Naive thymus-derived CD4-positive, alpha-beta T cell (primary cell): ENCODE measurements around the gene TP73. TPM values are rescaled to one million over a fixed set of nuclear protein-coding genes. Genes with fewer than 3 reads are reported as not detected.
A peak's percentile ranks its signal among the peaks of the same experiment; 100 is the strongest.

Experiments
- ATAC-seq: fragments of 150-1000 bp; cut with Tn5 transposase; 2 replicates; pipeline ENCODE4 v1.10.0; 2021; ENCODE audit warnings: mild to moderate bottlenecking, moderate library complexity
- CTCF ChIA-PET: fragments of 350-600 bp; sonication (Branson Sonifier 250); formaldehyde crosslinking; loops from one replicate; lab custom pipeline; 2021; ENCODE audit warnings: antibody characterized with exemption; lab: Charles Lee
- POLR2A ChIA-PET: fragments of 350-600 bp; sonication (Branson Sonifier 250); formaldehyde crosslinking; loops from one replicate; lab custom pipeline; 2021; ENCODE audit warnings: antibody characterized with exemption, inconsistent platforms; lab: Charles Lee
- DNase-seq, 9 donors: peaks; one replicate each; pipeline versions ENCODE4 v3.0.0 to v3.0.0-alpha.2; 2020 to 2022; ENCODE audit warnings: mixed read lengths in 1 of 9
- H3K27ac ChIP-seq: one replicate; pipeline ENCODE4 v1.7.0; 2013; ENCODE audit warnings: mild to moderate bottlenecking, low read depth, low read length, moderate library complexity
- H3K27me3 ChIP-seq, 2 donors: one replicate each; pipeline ENCODE4 v1.7.0; 2013; ENCODE audit warnings: low read length in 2 of 2, mild to moderate bottlenecking in 2 of 2, moderate library complexity in 2 of 2; ENCODE audit not compliant: control insufficient read depth in 2 of 2, insufficient read depth in 2 of 2
- H3K36me3 ChIP-seq, 3 experiments: 1 replicate in 2 of 3; 2 replicates in 1 of 3; pipeline ENCODE4 v1.7.0; 2013; ENCODE audit warnings: low read length in 3 of 3, mild to moderate bottlenecking in 3 of 3, moderate library complexity in 1 of 3; ENCODE audit not compliant: insufficient read depth in 3 of 3, control insufficient read depth in 2 of 3
- H3K4me1 ChIP-seq, 2 donors: one replicate each; pipeline ENCODE4 v1.7.0; 2013; ENCODE audit warnings: low read length in 2 of 2, mild to moderate bottlenecking in 2 of 2, moderate library complexity in 1 of 2; ENCODE audit not compliant: control insufficient read depth in 2 of 2, insufficient read depth in 2 of 2
- H3K4me3 ChIP-seq: 2 replicates; pipeline ENCODE4 v1.7.0; 2013; ENCODE audit warnings: mild to moderate bottlenecking, low read length
- H3K9me3 ChIP-seq, 3 experiments: 1 replicate in 2 of 3; 2 replicates in 1 of 3; pipeline ENCODE4 v1.7.0; 2013; ENCODE audit warnings: low read length in 3 of 3; ENCODE audit not compliant: control insufficient read depth in 2 of 3
- H3K27ac Mint-ChIP-seq, 9 donors: one replicate each; pipeline ENCODE4 v1.8.0; 2020 to 2022; ENCODE audit warnings: mixed read lengths in 9 of 9, mild to moderate bottlenecking in 8 of 9, moderate library complexity in 5 of 9, inconsistent platforms in 2 of 9
- H3K27me3 Mint-ChIP-seq, 5 donors: one replicate each; pipeline ENCODE4 v1.8.0; 2021 to 2022; ENCODE audit warnings: mixed read lengths in 5 of 5, mild to moderate bottlenecking in 1 of 5
- H3K36me3 Mint-ChIP-seq, 5 donors: one replicate each; pipeline ENCODE4 v1.8.0; 2020 to 2022; ENCODE audit warnings: mixed read lengths in 5 of 5, mild to moderate bottlenecking in 3 of 5, inconsistent platforms in 1 of 5
- H3K4me1 Mint-ChIP-seq, 7 donors: one replicate each; pipeline ENCODE4 v1.8.0; 2020 to 2022; ENCODE audit warnings: mixed read lengths in 7 of 7, mild to moderate bottlenecking in 3 of 7, inconsistent platforms in 1 of 7
- H3K4me3 Mint-ChIP-seq, 10 donors: one replicate each; pipeline ENCODE4 v1.8.0; 2020 to 2022; ENCODE audit warnings: mild to moderate bottlenecking in 10 of 10, mixed read lengths in 10 of 10, moderate library complexity in 6 of 10, inconsistent platforms in 2 of 10
- H3K9me3 Mint-ChIP-seq, 11 donors: one replicate each; pipeline ENCODE4 v1.8.0; 2020 to 2022; ENCODE audit warnings: mixed read lengths in 11 of 11, mild to moderate bottlenecking in 4 of 11, inconsistent platforms in 1 of 11, moderate library complexity in 1 of 11
- intact Hi-C, 2 donors: fragments of 100-400 bp; cut with micrococcal nuclease; formaldehyde crosslinking; loops; one replicate each; pipeline ENCODE4 v1.15.1; 2023
- polyA plus RNA-seq, 2 donors: library from polyadenylated mRNA; unstranded; fragments of 300-500 nt; fragmentation: Illumina TruSeq; gene quantifications; one replicate each; pipeline ENCODE4 v1.2.3, GENCODE V29; 2021
- total RNA-seq, 6 experiments: library from RNA in 5 of 6; stranded (reverse) in 5 of 6; gene quantifications; 1 replicate in 5 of 6; 2 replicates in 1 of 6; pipeline ENCODE4 v1.2.3 and lab custom pipeline; 2021 to 2026

The TP73 gene
- total and polyA plus RNA-seq, 7 experiments from 2014 or later: 0.03 to 2.4 (median 0.15) TPM; not detected in 2

DNA sequence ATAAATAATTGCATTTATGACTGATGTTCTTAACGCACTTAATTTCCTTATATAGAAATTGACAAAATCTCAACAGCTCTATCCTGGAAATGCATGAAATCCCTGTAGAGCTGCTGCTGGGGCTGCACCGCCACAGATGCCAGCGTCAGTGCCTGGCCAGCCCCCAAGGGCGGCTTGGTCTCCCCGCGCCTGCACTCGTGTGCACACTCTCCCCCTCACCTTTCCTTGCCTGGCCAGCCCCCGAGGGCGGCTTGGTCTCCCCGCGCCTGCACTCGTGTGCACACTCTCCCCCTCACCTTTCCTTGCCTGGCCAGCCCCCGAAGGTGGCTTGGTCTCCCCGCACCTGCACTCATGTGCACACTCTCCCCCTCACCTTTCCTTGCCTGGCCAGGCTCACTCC, 16.2 kb upstream of the TP73 start:
- ChIA-PET CTCF (interaction anchor here (0.6 to 0.7 kb wide), 2 partner anchors 199 to 1087 kb away, joined by 5 to 6 read pairs; no protein-coding TSS in a partner anchor), POLR2A (no interaction called here)
- Mint-ChIP-seq H3K36me3 (peaks cover 9 to 36% (median 9%) of the 10 kb centered on the region in 5 donors), H3K27ac (no peak overlapping the region), H3K4me1 (peaks cover 0 to 5% (median 0%) of the 10 kb centered on the region in 7 donors), H3K9me3 (no peaks in the 10 kb centered on the region), H3K27me3 (no peaks in the 10 kb centered on the region), H3K4me3 (no peak overlapping the region)
- no peaks in the 10 kb centered on the region for H3K9me3 ChIP-seq
- H3K27me3 ChIP-seq: no peaks in the 10 kb centered on the region
- no peak for DNase-seq
- no peak overlapping the region for H3K4me3 ChIP-seq
- peaks cover 0 to 99% (median 17%) of the 10 kb centered on the region in 3 experiments for H3K36me3 ChIP-seq
- H3K4me1 ChIP-seq: no peaks in the 10 kb centered on the region
- ATAC-seq: no peak
- intact Hi-C loops: no loop called here
- H3K27ac ChIP-seq: no peak overlapping the region

DNA sequence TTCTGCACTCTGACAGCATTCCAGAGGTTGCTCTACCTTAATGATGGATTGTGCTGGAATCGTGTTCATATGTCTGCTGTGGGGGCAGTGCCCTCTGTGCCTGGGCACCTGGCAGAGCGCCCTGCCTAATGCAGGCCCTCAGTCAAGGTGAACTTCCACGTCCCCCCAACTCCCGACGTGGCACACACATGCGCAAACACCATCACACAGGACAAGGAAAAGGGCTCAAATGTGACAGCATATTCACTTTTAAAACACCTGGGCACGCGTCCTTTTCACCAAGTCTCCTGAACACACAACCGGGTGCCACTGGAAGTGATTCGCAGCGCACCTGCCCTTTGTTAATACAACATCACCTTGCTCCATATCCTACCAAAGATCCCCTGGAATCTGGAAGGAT, 15.8 kb upstream of the TP73 start:
- intact Hi-C loops: no loop called here
- Mint-ChIP-seq H3K9me3 (no peaks in the 10 kb centered on the region), H3K36me3 (peaks cover 9 to 36% (median 9%) of the 10 kb centered on the region in 5 donors), H3K27me3 (no peaks in the 10 kb centered on the region), H3K4me1 (peaks cover 0 to 7% (median 0%) of the 10 kb centered on the region in 7 donors), H3K27ac (peak overlapping the region in 1 of 9 donors; percentile 64), H3K4me3 (no peak overlapping the region)
- Histone ChIP-seq H3K9me3 (no peaks in the 10 kb centered on the region), H3K27ac (no peak overlapping the region), H3K4me3 (no peak overlapping the region), H3K27me3 (no peaks in the 10 kb centered on the region), H3K4me1 (no peaks in the 10 kb centered on the region), H3K36me3 (peaks cover 0 to 98% (median 17%) of the 10 kb centered on the region in 3 experiments)
- DNase-seq (no peak), ATAC-seq (no peak)
- ChIA-PET POLR2A (no interaction called here), CTCF (interaction anchor here (0.6 to 1.1 kb wide), 3 partner anchors 18 to 1088 kb away, joined by 3 to 6 read pairs (median 5); no protein-coding TSS in a partner anchor)

DNA sequence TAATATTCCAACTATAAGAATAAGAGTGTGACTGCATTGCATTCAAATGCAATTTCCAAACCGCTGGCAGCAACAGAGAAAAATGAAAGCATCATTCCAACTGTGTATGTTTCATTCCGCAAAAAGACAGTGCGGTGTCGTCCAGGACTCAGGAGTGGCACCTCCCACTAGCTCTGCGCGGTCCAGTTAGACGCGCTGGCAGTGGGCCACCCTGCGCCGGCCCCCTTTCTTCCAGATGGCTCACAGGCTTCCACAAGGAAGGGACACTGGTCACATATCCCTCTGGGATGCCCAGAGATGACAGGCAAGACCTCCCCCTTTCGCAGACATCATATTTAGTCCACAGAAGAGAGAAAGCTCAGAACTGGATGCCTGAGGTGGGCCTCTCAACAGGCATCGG, 14.3 kb upstream of the TP73 start:
- Mint-ChIP-seq H3K4me3 (no peak overlapping the region), H3K36me3 (peaks cover 9 to 44% (median 11%) of the 10 kb centered on the region in 5 donors), H3K9me3 (no peaks in the 10 kb centered on the region), H3K27me3 (no peaks in the 10 kb centered on the region), H3K27ac (peak overlapping the region in 2 of 9 donors; percentile 12 to 25), H3K4me1 (peaks cover 0 to 16% (median 3%) of the 10 kb centered on the region in 7 donors)
- CTCF ChIA-PET: interaction anchor here (0.6 kb wide), 1 partner anchor 154 kb away, joined by 4 read pairs; no protein-coding TSS in a partner anchor
- DNase-seq (no peak), ATAC-seq (no peak)
- Histone ChIP-seq H3K9me3 (no peaks in the 10 kb centered on the region), H3K27me3 (no peaks in the 10 kb centered on the region), H3K27ac (no peak overlapping the region), H3K4me1 (no peaks in the 10 kb centered on the region), H3K36me3 (peaks cover 0 to 89% (median 16%) of the 10 kb centered on the region in 3 experiments), H3K4me3 (no peak overlapping the region)
- intact Hi-C loops: no loop called here
- POLR2A ChIA-PET: interaction anchor here (0.7 kb wide), 1 partner anchor 18 kb away, joined by 3 read pairs; no protein-coding TSS in a partner anchor

DNA sequence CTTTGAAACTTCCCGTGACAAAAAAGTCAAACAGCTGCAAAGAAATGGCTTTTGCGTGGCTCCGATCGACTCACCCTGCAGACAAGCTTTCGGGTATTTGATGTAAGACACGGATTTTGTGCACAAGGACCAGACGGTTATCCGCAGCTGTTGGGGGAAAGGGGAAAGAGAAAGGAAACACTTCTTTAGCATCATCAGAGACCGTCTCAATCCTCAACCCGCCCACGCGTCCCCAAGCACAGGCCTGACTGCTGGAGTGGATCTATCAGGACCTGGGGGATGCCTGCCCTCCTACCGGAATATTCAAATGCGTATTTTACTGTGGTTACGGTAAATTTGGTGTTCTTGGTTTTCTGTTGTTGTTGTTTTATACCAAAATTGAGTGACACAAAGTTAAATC, 13.6 kb upstream of the TP73 start:
- POLR2A ChIA-PET: no interaction called here
- H3K4me1 ChIP-seq: no peaks in the 10 kb centered on the region
- H3K4me3 ChIP-seq: no peak overlapping the region
- H3K36me3 ChIP-seq: peaks cover 0 to 84% (median 12%) of the 10 kb centered on the region in 3 experiments
- Mint-ChIP-seq H3K36me3 (peaks cover 9 to 44% (median 11%) of the 10 kb centered on the region in 5 donors), H3K27ac (no peak overlapping the region), H3K27me3 (no peaks in the 10 kb centered on the region), H3K4me1 (peaks cover 0 to 16% (median 3%) of the 10 kb centered on the region in 7 donors), H3K4me3 (no peak overlapping the region), H3K9me3 (no peaks in the 10 kb centered on the region)
- H3K27ac ChIP-seq: no peak overlapping the region
- no peak for ATAC-seq
- no peaks in the 10 kb centered on the region for H3K9me3 ChIP-seq
- no peaks in the 10 kb centered on the region for H3K27me3 ChIP-seq
- intact Hi-C loops: no loop called here
- DNase-seq: no peak
- CTCF ChIA-PET: no interaction called here

DNA sequence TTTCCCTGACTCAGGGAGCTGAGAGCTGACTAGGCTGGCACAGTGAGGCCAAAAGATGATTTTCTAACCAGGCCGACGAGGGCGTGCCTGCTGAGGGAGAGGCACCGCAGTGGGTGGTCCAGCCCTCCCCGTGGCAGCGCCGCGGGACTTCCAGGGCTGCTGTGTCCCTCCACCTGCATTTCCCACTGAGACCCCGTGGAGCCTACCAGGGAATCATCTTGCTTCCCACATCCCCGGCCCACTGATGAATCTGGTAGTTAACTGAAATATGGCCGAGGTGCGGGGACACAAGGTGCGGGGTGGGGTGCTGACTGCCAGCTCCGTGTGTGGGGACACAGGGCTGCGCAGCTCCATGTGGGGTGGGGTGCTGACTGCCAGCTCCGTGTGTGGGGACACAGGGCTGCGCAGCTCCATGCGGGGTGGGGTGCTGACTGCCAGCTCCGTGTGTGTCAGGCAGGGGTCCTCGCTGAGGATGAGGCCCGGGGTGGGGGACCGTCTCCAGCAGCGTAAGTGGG, 12.9 kb upstream of the TP73 start:
- intact Hi-C loops: no loop called here
- peaks cover 8 to 45% (median 11%) of the 10 kb centered on the region in 5 donors for H3K36me3 Mint-ChIP-seq

DNA sequence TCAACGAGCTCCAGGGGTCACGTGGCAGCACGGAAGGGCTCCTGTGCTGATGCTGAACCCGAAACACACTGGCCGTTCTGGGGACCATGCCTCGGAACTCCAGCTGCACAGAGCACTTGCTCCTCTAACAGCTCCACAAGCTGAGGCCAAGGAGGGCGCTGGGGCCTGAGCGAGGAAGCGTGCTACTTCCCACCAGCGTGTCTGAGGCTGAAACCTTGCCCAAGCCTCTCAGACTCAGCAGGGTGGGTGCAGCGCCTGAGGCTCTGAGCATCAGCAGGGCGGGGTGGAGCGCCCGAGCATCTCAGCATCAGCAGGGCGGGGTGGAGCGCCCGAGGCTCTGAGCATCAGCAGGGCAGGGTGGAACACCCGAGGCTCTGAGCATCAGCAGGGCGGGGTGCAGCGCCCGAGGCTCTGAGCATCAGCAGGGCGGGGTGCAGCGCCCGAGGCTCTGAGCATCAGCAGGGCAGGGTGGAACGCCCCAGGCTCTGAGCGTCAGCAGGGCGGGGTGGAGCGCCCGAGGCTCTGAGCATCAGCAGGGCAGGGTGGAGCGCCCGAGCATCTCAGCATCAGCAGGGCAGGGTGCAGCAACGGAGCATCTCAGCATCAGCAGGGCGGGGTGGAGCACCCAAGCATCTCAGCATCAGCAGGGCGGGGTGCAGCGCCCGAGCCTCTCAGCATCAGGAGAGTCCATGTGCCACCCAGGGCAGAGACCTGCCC, 12.0 kb upstream of the TP73 start:
- peaks cover 0 to 77% (median 8%) of the 10 kb centered on the region in 3 experiments for H3K36me3 ChIP-seq
- POLR2A ChIA-PET: no interaction called here
- Mint-ChIP-seq H3K4me3 (no peak overlapping the region), H3K4me1 (peaks cover 0 to 16% (median 3%) of the 10 kb centered on the region in 7 donors), H3K27me3 (no peaks in the 10 kb centered on the region), H3K9me3 (no peaks in the 10 kb centered on the region), H3K36me3 (peaks cover 4 to 47% (median 18%) of the 10 kb centered on the region in 5 donors), H3K27ac (no peak overlapping the region)
- DNase-seq (no peak), ATAC-seq (no peak)
- CTCF ChIA-PET: interaction anchor here (0.8 kb wide), 1 partner anchor 10 kb away, joined by 4 read pairs; no protein-coding TSS in a partner anchor
- H3K4me1 ChIP-seq: no peaks in the 10 kb centered on the region
- H3K4me3 ChIP-seq: no peak overlapping the region
- H3K27me3 ChIP-seq: no peaks in the 10 kb centered on the region
- H3K27ac ChIP-seq: no peak overlapping the region
- intact Hi-C loops: no loop called here
- no peaks in the 10 kb centered on the region for H3K9me3 ChIP-seq

More for the DNA sequence above, 12.9 kb upstream of the TP73 start:
- Histone ChIP-seq H3K4me3 (no peak overlapping the region), H3K27ac (no peak overlapping the region), H3K36me3 (peaks cover 0 to 79% (median 12%) of the 10 kb centered on the region in 3 experiments), H3K27me3 (no peaks in the 10 kb centered on the region), H3K4me1 (no peaks in the 10 kb centered on the region), H3K9me3 (no peaks in the 10 kb centered on the region)
- POLR2A ChIA-PET: no interaction called here
- Mint-ChIP-seq H3K27ac (no peak overlapping the region), H3K27me3 (no peaks in the 10 kb centered on the region), H3K4me1 (peaks cover 0 to 16% (median 3%) of the 10 kb centered on the region in 7 donors), H3K9me3 (no peaks in the 10 kb centered on the region), H3K4me3 (no peak overlapping the region)
- no peak for DNase-seq
- ATAC-seq: no peak
- CTCF ChIA-PET: interaction anchor here (0.8 kb wide), 1 partner anchor 9 kb away, joined by 4 read pairs; no protein-coding TSS in a partner anchor
